SJSA1 (cell line): Measurements from ENCODE around the gene MRPL34. TPM values are rescaled to one million over a fixed set of nuclear protein-coding genes. Genes with fewer than 3 reads are reported as not detected.
"Not testable (repeated sequence)": the region's sequence is repeated elsewhere in the genome, so short reads cannot be mapped to it uniquely, and the experiment has no call there.

ENCODE experiments used
- DNase-seq, 2 experiments: peaks; one replicate each; pipeline ENCODE4 v3.0.0-alpha.2; 2015 to 2020; ENCODE audit warnings: low spot score in 2 of 2, low read depth in 1 of 2
- H3K27ac ChIP-seq: fragments of 250-450 bp; sonication (Bioruptor Pico); 2 replicates; pipeline ENCODE4 v1.5.1; 2020; ENCODE audit warnings: mild to moderate bottlenecking, moderate library complexity
- H3K27me3 ChIP-seq: fragments of 250-450 bp; sonication (Bioruptor Pico); replicated peaks from 2 replicates; pipeline ENCODE4 v1.5.1; 2020; ENCODE audit warnings: mild to moderate bottlenecking, moderate library complexity
- H3K36me3 ChIP-seq: fragments of 250-450 bp; sonication (Bioruptor Pico); 2 replicates; pipeline ENCODE4 v1.5.1; 2020; ENCODE audit warnings: mild to moderate bottlenecking
- H3K4me1 ChIP-seq: fragments of 250-450 bp; sonication (Bioruptor Pico); replicated peaks from 2 replicates; pipeline ENCODE4 v1.6.1; 2021; ENCODE audit warnings: mild to moderate bottlenecking
- H3K4me3 ChIP-seq: fragments of 250-450 bp; sonication (Bioruptor Pico); 2 replicates; pipeline ENCODE4 v1.5.1; 2020; ENCODE audit warnings: mild to moderate bottlenecking
- H3K9me3 ChIP-seq: fragments of 250-450 bp; sonication (Bioruptor Pico); replicated peaks from 2 replicates; pipeline ENCODE4 v1.5.1; 2020; ENCODE audit warnings: mild to moderate bottlenecking
- total RNA-seq: library from RNA; depleted of rRNA; stranded (reverse); fragments of >200 nt; shearing (Covaris generic); gene quantifications from 2 replicates; pipeline ENCODE4 v1.2.3, GENCODE V29; 2014

MRPL34 gene
- total RNA-seq, 1 experiment from 2014 or later, result 35.1 TPM

DNA sequence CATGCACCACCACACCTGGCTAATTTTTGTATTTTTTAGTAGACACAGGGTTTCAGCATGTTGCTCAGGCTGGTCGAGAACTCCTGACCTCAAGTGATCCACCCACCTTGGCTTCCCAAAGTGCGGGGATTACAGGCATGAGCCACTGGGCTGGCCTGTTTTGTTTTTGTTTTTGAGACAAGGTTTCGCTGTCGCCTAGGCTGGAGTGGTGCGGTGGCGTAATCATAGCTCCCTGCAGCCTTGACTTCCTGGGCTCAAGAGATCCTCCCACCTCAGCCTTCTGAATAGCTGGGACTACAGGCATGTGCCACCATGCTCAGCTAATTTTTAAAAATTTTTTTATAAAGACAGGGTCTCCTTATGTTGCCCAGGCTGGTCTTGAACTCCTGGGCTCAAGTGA is 10.1 kb upstream of the MRPL34 start:
- H3K4me3 ChIP-seq, H3K36me3 ChIP-seq, H3K27ac ChIP-seq, H3K27me3 ChIP-seq, DNase-seq, H3K9me3 ChIP-seq: not testable (repeated sequence)
- H3K4me1 ChIP-seq, result peaks cover 15% of the 10 kb centered on the region

DNA sequence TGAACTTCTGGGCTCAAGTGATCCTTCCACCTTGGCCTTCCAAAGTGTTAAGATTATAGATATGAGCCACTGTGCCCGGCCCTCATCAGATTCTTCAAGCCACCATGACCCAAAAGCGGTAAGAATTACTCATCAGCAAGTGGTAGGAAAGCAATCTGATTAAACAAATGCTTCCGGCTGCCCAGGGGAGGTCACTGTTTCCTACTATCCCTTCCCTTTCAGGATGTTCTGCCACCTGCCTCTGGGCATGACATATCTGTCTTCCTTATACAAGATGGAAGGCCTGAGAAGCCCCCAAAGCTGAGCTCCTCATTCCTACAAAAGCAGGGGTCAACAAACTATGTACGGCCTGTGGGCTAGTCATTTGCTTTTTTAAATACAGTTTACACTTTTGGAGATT is 9.4 kb upstream of the MRPL34 start:
- no peaks in the 10 kb centered on the region for H3K9me3 ChIP-seq
- no peaks in the 10 kb centered on the region for H3K36me3 ChIP-seq
- H3K4me1 ChIP-seq, result peaks cover 15% of the 10 kb centered on the region
- DNase-seq, result no peak
- H3K27me3 ChIP-seq, result no peaks in the 10 kb centered on the region
- no peak overlapping the region for H3K27ac ChIP-seq
- H3K4me3 ChIP-seq, result no peak overlapping the region

- no peaks in the 10 kb centered on the region for H3K9me3 ChIP-seq
- H3K27me3 ChIP-seq, result no peaks in the 10 kb centered on the region
- no peaks in the 10 kb centered on the region for H3K36me3 ChIP-seq
- no peak overlapping the region for H3K27ac ChIP-seq
- H3K4me3 ChIP-seq, result no peak overlapping the region
- H3K4me1 ChIP-seq, result peaks cover 12% of the 10 kb centered on the region
- no peak for DNase-seq
Measured at GRCh38 chr19:17296976-17297375, 8.7 kb upstream of the MRPL34 start.

- Histone ChIP-seq H3K9me3 (no peaks in the 10 kb centered on the region), H3K4me3 (no peak overlapping the region), H3K27me3 (no peaks in the 10 kb centered on the region), H3K4me1 (peaks cover 11% of the 10 kb centered on the region), H3K27ac (no peak overlapping the region), H3K36me3 (no peaks in the 10 kb centered on the region)
- DNase-seq, result no peak
Measured at GRCh38 chr19:17300992-17301619, 4.6 kb upstream of the MRPL34 start.

DNA sequence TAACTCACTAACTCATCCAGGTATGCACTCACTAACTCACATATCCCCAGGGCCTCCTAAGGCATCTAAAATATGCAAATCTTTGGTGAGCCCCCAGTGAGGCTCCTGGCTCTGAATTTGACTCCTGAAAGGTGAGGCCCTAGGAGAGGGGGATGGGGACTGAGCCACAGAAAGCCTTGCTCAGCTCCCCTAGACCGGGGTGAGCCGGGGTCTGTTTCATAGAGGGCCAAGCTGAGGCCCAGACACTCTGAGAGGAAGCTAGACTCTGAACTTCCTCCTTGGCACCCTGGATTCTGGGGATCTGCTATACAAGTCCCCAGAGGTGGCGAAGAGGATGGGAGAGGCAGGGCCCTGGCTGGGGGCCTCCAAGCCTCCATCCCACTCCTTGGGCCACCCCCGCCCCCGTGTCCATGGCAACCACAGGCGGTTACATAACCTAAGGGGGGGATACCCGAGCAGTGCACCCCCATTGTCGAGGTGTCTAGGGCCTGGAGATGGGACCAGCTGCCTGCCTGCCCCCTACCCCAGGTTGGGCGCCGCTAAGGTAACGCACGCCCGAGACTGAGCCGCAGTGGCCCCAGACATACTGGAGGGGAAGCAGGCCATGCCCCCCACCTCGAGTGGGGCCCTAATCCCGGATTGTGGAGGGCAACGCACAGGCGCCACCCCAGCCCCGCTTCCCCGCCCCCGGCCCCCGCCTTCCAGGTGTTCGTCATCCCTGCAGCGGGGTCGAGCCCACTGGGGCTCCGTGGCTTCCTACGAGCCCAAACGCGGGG is 3.1 kb upstream of the MRPL34 start:
- Histone ChIP-seq H3K4me3 (peak overlapping the region; percentile 41), H3K27me3 (no peaks in the 10 kb centered on the region), H3K4me1 (peaks cover 11% of the 10 kb centered on the region), H3K9me3 (no peaks in the 10 kb centered on the region), H3K27ac (no peak overlapping the region), H3K36me3 (no peaks in the 10 kb centered on the region)
- peak in 1 of 2 experiments; percentile 46 for DNase-seq

GRCh38 chr19:17303167-17303939 is 2.3 kb upstream of the MRPL34 start, which contains the start of gene ABHD8:
TSS of gene ABHD8 (minus strand) at chr19:17303425. CDS start at chr19:17301616, 1,809 bp downstream.
- H3K4me3 ChIP-seq, result peak within 1 kb of the TSS; percentile 41
- H3K9me3 ChIP-seq, result no peaks in the 10 kb centered on the region
- peak; percentile 81 to 95 for DNase-seq
- H3K4me1 ChIP-seq, result peaks cover 11% of the 10 kb centered on the region
- H3K27me3 ChIP-seq, result no peaks in the 10 kb centered on the region
- no peak within 1 kb of the TSS for H3K27ac ChIP-seq
- H3K36me3 ChIP-seq, result no peaks in the 10 kb centered on the region

DNA sequence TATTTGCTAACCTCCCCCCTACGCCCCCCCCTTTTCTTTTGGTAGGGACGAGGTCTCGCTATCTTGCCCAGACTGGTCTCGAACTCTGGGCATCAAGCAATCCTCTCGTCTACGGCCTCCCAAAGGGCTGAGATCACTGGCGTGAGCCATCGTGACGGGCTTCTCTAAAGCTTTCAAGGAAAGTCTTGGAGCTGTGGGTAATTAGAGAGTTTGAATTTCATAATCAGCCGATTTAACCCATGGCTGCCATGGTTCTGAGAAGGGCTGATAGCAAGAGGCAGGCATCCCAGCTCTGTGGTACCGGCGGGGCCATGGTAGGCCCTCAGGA is 1.8 kb upstream of the MRPL34 start:
- H3K36me3 ChIP-seq, result no peaks in the 10 kb centered on the region
- no peak overlapping the region for H3K4me3 ChIP-seq
- no peaks in the 10 kb centered on the region for H3K27me3 ChIP-seq
- no peaks in the 10 kb centered on the region for H3K9me3 ChIP-seq
- H3K4me1 ChIP-seq, result peaks cover 11% of the 10 kb centered on the region
- no peak overlapping the region for H3K27ac ChIP-seq
- no peak for DNase-seq

DNA sequence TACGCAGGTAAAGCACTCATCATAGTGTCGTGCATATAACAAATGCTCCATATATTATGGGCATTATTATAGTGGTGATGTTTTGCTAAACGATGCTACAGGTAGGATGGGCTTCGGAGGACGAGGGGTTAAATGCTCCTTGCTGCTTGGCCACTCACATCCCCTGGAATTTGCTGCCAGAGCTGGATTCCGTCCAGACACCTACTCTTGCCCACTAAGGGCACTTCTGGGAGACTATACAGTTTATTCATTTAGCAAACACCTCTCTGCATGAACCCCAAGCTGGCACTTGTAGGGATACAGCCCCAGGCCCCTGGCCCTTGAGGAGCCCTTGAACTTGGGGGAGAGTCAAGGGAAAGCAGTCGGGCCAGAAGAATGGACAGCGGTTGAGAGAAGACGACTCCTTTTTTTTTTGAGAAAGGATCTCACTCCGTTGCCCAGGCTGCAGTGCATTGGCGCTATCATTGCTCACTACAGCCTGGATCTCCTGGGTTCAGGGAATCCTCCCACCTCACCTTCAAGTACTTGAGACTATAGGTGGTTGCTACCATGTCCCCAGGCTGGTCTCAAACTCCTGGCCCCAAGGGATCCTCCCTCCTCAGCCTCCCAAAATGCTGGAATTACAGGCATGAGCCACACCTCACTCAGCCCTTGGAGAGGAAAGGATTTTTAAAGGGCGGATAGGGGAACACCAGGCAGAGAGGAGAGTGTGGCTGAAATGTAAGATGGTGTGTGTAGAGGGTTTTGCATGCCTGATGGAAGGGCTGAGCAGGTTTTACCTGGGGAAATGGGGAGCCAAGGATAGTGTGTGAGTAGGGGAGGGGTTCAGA is 1.1 kb upstream of the MRPL34 start:
- Histone ChIP-seq H3K4me1 (peaks cover 11% of the 10 kb centered on the region), H3K27me3 (no peaks in the 10 kb centered on the region), H3K27ac (no peak overlapping the region), H3K9me3 (no peaks in the 10 kb centered on the region), H3K4me3 (no peak overlapping the region), H3K36me3 (peaks cover 2% of the 10 kb centered on the region; the same call in 1 of the 2 replicates)
- DNase-seq, result no peak

GRCh38 chr19:17305216-17305516 is 506 bp upstream of the MRPL34 start:
- no peaks in the 10 kb centered on the region for H3K9me3 ChIP-seq
- DNase-seq, result no peak

DNA sequence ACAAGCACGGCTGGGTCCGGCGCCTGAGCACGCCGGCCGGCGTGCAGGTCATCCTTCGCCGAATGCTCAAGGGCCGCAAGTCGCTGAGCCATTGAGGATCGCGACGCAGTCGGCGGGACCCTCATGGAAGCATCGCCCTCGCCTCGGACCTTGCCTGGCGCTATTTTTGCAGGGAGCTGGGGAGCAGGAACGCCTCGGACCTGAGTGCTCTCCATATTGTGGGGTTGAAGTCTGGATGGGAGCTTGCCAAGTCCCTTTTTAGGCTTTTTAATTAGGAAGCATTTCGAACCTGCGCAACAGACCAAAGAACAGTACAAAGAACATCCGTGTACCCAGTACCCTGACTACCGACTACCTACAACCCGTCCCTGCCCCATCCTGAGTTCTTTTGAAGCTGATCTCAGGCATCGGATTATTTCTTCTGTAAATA is 628 bp downstream of the MRPL34 start:
- Histone ChIP-seq H3K4me3 (peak overlapping the region; percentile 58), H3K36me3 (peaks cover 11% of the 10 kb centered on the region), H3K27ac (peak overlapping the region; percentile 15; the same call in 1 of the 2 replicates), H3K9me3 (no peaks in the 10 kb centered on the region), H3K4me1 (peaks cover 22% of the 10 kb centered on the region), H3K27me3 (no peaks in the 10 kb centered on the region)
- DNase-seq, result no peak

More at GRCh38 chr19:17305216-17305516, 506 bp upstream of the MRPL34 start:
- Histone ChIP-seq H3K27ac (no peak overlapping the region), H3K36me3 (peaks cover 6% of the 10 kb centered on the region; the same call in 1 of the 2 replicates), H3K27me3 (no peaks in the 10 kb centered on the region), H3K4me1 (peaks cover 14% of the 10 kb centered on the region), H3K4me3 (peak overlapping the region; percentile 58; the same call in 1 of the 2 replicates)

DNA sequence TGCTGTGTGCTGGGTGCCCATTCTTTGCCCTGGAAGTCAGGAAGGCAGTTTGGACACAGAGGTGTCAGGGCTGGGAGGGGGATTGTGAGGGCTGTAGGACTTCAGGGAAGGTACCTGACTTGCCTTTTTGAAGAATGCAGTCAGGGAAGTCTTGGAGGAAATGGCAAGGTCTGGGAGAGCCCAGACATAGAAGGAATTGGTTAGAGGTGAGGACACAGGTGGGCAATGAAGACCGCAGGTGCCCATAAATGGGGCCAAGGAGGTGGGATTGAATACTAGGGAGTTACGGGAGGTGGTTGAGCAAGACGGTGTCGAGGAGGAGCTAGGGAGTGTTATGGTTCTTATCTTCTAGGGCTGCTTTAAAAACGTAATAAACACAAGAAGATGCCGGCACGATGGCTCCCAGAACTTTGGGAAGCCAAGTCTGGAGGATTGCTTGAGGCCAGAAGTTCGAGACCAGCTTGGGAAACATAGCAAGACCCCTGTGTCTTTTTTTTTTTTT is 2.3 kb downstream of the MRPL34 start:
- H3K4me3 ChIP-seq, result no peak overlapping the region
- H3K27me3 ChIP-seq, result no peaks in the 10 kb centered on the region
- DNase-seq, result no peak
- no peak overlapping the region for H3K27ac ChIP-seq
- H3K9me3 ChIP-seq, result no peaks in the 10 kb centered on the region
- peaks cover 25% of the 10 kb centered on the region for H3K36me3 ChIP-seq
- H3K4me1 ChIP-seq, result peaks cover 38% of the 10 kb centered on the region

DNA sequence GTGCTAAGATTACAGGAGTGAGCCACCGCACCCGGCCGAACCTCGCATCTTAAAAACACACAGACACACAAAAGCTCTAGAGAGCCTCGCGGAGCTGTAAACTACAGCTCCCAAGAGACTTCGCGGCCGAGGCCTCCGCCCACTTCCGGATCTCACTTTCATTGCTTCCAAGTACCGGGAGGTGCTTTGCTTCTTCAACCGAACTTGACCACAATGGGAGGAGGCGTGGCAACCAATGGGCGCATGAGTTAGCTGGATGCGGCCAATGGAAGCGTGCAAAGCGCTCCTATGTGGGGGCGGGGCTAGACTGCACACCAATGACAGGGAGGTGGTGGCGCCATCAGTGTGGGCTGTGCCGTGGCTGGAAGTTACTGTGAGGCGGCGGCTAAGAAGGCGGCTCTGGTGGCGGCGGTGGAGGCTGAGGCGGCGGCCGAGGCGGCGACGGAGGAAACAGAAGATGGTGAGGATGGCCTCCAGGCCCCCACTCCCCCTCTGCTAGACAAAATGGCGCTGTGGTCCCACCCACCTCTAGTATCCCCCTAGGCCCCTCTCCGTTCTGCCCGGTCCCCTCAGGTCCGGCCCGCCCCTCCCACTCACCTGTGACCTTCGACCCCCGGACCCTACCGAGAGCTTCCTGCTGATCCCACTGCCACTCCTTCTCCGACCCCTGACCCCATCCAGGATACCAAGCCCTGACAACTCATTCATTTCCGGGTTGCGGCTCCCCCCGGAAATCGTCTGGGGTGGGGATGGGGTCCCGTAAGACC is 3.7 kb downstream of the MRPL34 start, which contains the start of gene DDA1:
Gene DDA1 (plus strand): TSS at position 366 of the 767 bp plus-strand sequence. CDS start 92 bp downstream, at position 458.
- H3K36me3 ChIP-seq, result peaks cover 37% of the 10 kb centered on the region
- H3K27me3 ChIP-seq, result no peaks in the 10 kb centered on the region
- peaks cover 33% of the 10 kb centered on the region for H3K4me1 ChIP-seq
- H3K4me3 ChIP-seq, result peak within 1 kb of the TSS; percentile 69
- H3K9me3 ChIP-seq, result no peaks in the 10 kb centered on the region
- DNase-seq, result peak; percentile 97 to 100
- peak within 1 kb of the TSS; percentile 53 for H3K27ac ChIP-seq
